GM19463 (cell line): ENCODE data around the gene EDEM3.
"Not testable (repeated sequence)": the region's sequence is repeated elsewhere in the genome, so short reads cannot be mapped to it uniquely, and the experiment has no call there.

Experiments
- ATAC-seq: cut with Tn5 transposase; IDR thresholded peaks from one replicate; pipeline ENCODE4 v1.9.1; 2021; ENCODE audit warnings: mild to moderate bottlenecking, moderate library complexity; ENCODE audit not compliant: unreplicated experiment

Gene EDEM3

GRCh38 chr1:184754476-184755225, at the start of gene EDEM3:
TSS of gene EDEM3 (minus strand) at chr1:184754858. CDS start at chr1:184754646, 212 bp downstream.
- peak; percentile 89 for ATAC-seq

- ATAC-seq = no peak
These were observed 49.6 kb upstream of the EDEM3 start for GRCh38 chr1:184804220-184804619.

GRCh38 chr1:184803180-184803492, 48.5 kb upstream of the EDEM3 start:
- ATAC-seq = no peak

GRCh38 chr1:184802354-184803179, 47.9 kb upstream of the EDEM3 start:
- no peak for ATAC-seq

GRCh38 chr1:184801503-184801902, 46.8 kb upstream of the EDEM3 start:
- ATAC-seq = no peak

GRCh38 chr1:184800876-184801275, 46.2 kb upstream of the EDEM3 start:
- ATAC-seq = no peak

GRCh38 chr1:184793967-184794366, 39.3 kb upstream of the EDEM3 start:
- no peak for ATAC-seq

- ATAC-seq = peak; percentile 69
These were observed 37.9 kb upstream of the EDEM3 start for GRCh38 chr1:184792450-184792969.

GRCh38 chr1:184791550-184791900, 36.9 kb upstream of the EDEM3 start:
- ATAC-seq = no peak

- no peak for ATAC-seq
These were observed 36.2 kb upstream of the EDEM3 start for GRCh38 chr1:184790642-184791549.

GRCh38 chr1:184789884-184790283, 35.2 kb upstream of the EDEM3 start:
- ATAC-seq = no peak

GRCh38 chr1:184788970-184789369, 34.3 kb upstream of the EDEM3 start:
- ATAC-seq = no peak

- no peak for ATAC-seq
These were observed 30.9 kb upstream of the EDEM3 start for GRCh38 chr1:184785529-184785928.

- ATAC-seq = not testable (repeated sequence)
These were observed 29.1 kb upstream of the EDEM3 start for GRCh38 chr1:184783723-184784122.

GRCh38 chr1:184781941-184782340, 27.3 kb upstream of the EDEM3 start:
- ATAC-seq = no peak

- no peak for ATAC-seq
These were observed 21.2 kb upstream of the EDEM3 start for GRCh38 chr1:184775885-184776284.

GRCh38 chr1:184775329-184775728, 20.7 kb upstream of the EDEM3 start:
- no peak for ATAC-seq

GRCh38 chr1:184773762-184774320, 19.2 kb upstream of the EDEM3 start:
- no peak for ATAC-seq

- ATAC-seq = no peak
These were observed 16.6 kb upstream of the EDEM3 start for GRCh38 chr1:184771190-184771691.

GRCh38 chr1:184770181-184770979, 15.7 kb upstream of the EDEM3 start:
- ATAC-seq = no peak
